H1 (cell line): ENCODE results near the gene DAPK1. TPM values are rescaled to one million over a fixed set of nuclear protein-coding genes. Genes with fewer than 3 reads are reported as not detected.

Source experiments
- CTCF ChIA-PET: fragments of 300-600 bp; sonication (Branson Sonifier 250); formaldehyde crosslinking; loops from one replicate; lab custom pipeline; 2021; ENCODE audit not compliant: partially characterized antibody; lab: Charles Lee
- POLR2A ChIA-PET: fragments of 300-600 bp; sonication (Branson Sonifier 250); formaldehyde crosslinking; loops from one replicate; lab custom pipeline; 2021; ENCODE audit warnings: inconsistent platforms; ENCODE audit not compliant: partially characterized antibody; lab: Charles Lee
- DNase-seq, 2 experiments: peaks; one replicate each; pipeline versions ENCODE4 v3.0.0 to v3.0.0-alpha.2; 2010 to 2022; ENCODE audit warnings: low spot score in 2 of 2, low read depth in 1 of 2, mixed read lengths in 1 of 2
- FAIRE-seq: peaks from 2 replicates; lab custom pipeline; 2011; peaks lifted over from hg19 to GRCh38; lab: Jason Lieb, UNC
- H2AFZ ChIP-seq: 2 replicates; pipeline ENCODE4 v1.8.1; 2012; ENCODE audit warnings: low read length, inconsistent platforms
- H2AK5ac ChIP-seq: 2 replicates; pipeline ENCODE4 v1.6.1; 2013; ENCODE audit warnings: low read depth, low read length
- H2BK120ac ChIP-seq: replicated peaks from 2 replicates; pipeline ENCODE3; 2013; ENCODE audit warnings: low read depth, low read length, inconsistent platforms
- H2BK12ac ChIP-seq: 2 replicates; pipeline ENCODE4 v1.6.1; 2013; ENCODE audit warnings: low read depth, low read length
- H2BK15ac ChIP-seq: 2 replicates; pipeline ENCODE4 v1.6.1; 2013; ENCODE audit warnings: low read length
- H2BK20ac ChIP-seq: 2 replicates; pipeline ENCODE4 v1.6.1; 2013; ENCODE audit warnings: low read length
- H2BK5ac ChIP-seq: 2 replicates; pipeline ENCODE4 v1.6.1; 2013; ENCODE audit warnings: low read depth, low read length
- H3K14ac ChIP-seq: 2 replicates; pipeline ENCODE4 v1.6.1; 2013; ENCODE audit warnings: inconsistent platforms; ENCODE audit not compliant: insufficient read length
- H3K18ac ChIP-seq: 2 replicates; pipeline ENCODE4 v1.6.1; 2013; ENCODE audit warnings: low read length; ENCODE audit errors: extremely low read depth
- H3K23ac ChIP-seq: 2 replicates; pipeline ENCODE4 v1.6.1; 2013; ENCODE audit warnings: inconsistent platforms; ENCODE audit not compliant: insufficient read length
- H3K23me2 ChIP-seq: 2 replicates; pipeline ENCODE4 v1.6.1; 2013; ENCODE audit warnings: low read depth, low read length
- H3K27ac ChIP-seq: 2 replicates; pipeline ENCODE4 v1.6.1; 2011; ENCODE audit warnings: low read depth, low read length, inconsistent platforms
- H3K27me3 ChIP-seq, 4 experiments: replicated peaks in 1 of 4; 1 replicate in 1 of 4; 2 replicates in 3 of 4; pipeline versions ENCODE4 v1.6.1 to v1.8.1; 2011 to 2013; ENCODE audit warnings: low read length in 3 of 4, mild to moderate bottlenecking in 3 of 4, inconsistent platforms in 2 of 4, mixed read lengths in 2 of 4, moderate library complexity in 1 of 4; ENCODE audit not compliant: control insufficient read depth in 3 of 4, insufficient read depth in 3 of 4; ENCODE audit errors: extremely low read depth in 1 of 4
- H3K36me3 ChIP-seq, 4 experiments: 2 replicates each; pipeline versions ENCODE4 v1.6.1 to v1.8.1; 2011 to 2013; ENCODE audit warnings: mild to moderate bottlenecking in 4 of 4, low read length in 3 of 4, moderate library complexity in 2 of 4, control low read depth in 1 of 4, inconsistent platforms in 1 of 4; ENCODE audit not compliant: insufficient read depth in 4 of 4, control insufficient read depth in 2 of 4
- H3K4ac ChIP-seq: replicated peaks from 2 replicates; pipeline ENCODE3; 2013; ENCODE audit warnings: low read length, low read depth, mixed read lengths, inconsistent platforms; ENCODE audit not compliant: insufficient read length
- H3K4me1 ChIP-seq, 4 experiments: replicated peaks in 1 of 4; 1 replicate in 1 of 4; 2 replicates in 3 of 4; pipeline versions ENCODE4 v1.6.1 to v1.8.1; 2011 to 2013; ENCODE audit warnings: low read length in 3 of 4, inconsistent platforms in 2 of 4, mixed read lengths in 1 of 4; ENCODE audit not compliant: insufficient read depth in 4 of 4, control insufficient read depth in 3 of 4
- H3K4me2 ChIP-seq, 2 experiments: 2 replicates each; pipeline versions ENCODE4 v1.6.1 to v1.8.1; 2011 to 2013; ENCODE audit warnings: low read depth in 2 of 2, low read length in 2 of 2, control low read depth in 1 of 2, inconsistent platforms in 1 of 2, mild to moderate bottlenecking in 1 of 2; ENCODE audit not compliant: insufficient read depth in 1 of 2
- H3K4me3 ChIP-seq, 4 experiments: fragments of 200-600, 300-600 bp in 1 of 4; sonication (generic), shearing (Covaris generic), sonication (Bioruptor Twin) in 1 of 4; 2 replicates each; pipeline versions ENCODE4 v1.5.1 to v1.8.1; 2011 to 2016; ENCODE audit warnings: low read length in 4 of 4, low read depth in 3 of 4, control low read depth in 2 of 4, inconsistent platforms in 2 of 4, mild to moderate bottlenecking in 2 of 4, mixed read lengths in 1 of 4, moderate library complexity in 1 of 4; ENCODE audit not compliant: insufficient read depth in 2 of 4; ENCODE audit errors: extremely low read depth in 1 of 4
- H3K56ac ChIP-seq: replicated peaks from 2 replicates; pipeline ENCODE3; 2013; ENCODE audit warnings: low read depth, mild to moderate bottlenecking, mixed read lengths, low read length, inconsistent platforms; ENCODE audit not compliant: insufficient read length
- H3K79me1 ChIP-seq: 2 replicates; pipeline ENCODE4 v1.6.1; 2013; ENCODE audit warnings: low read depth, low read length, control low read depth
- H3K79me2 ChIP-seq, 2 experiments: 2 replicates each; pipeline versions ENCODE4 v1.6.1 to v1.8.1; 2012 to 2013; ENCODE audit warnings: low read length in 2 of 2, mild to moderate bottlenecking in 2 of 2, inconsistent platforms in 1 of 2; ENCODE audit not compliant: insufficient read depth in 2 of 2, control insufficient read depth in 1 of 2
- H3K9ac ChIP-seq, 4 experiments: replicated peaks in 1 of 4; 1 replicate in 1 of 4; 2 replicates in 3 of 4; pipeline versions ENCODE4 v1.6.1 to v1.8.1; 2011 to 2013; ENCODE audit warnings: low read depth in 3 of 4, low read length in 3 of 4, control low read depth in 2 of 4, mild to moderate bottlenecking in 2 of 4, moderate library complexity in 2 of 4, inconsistent platforms in 1 of 4; ENCODE audit errors: extremely low read depth in 1 of 4
- H3K9me3 ChIP-seq, 2 experiments: 2 replicates each; pipeline versions ENCODE4 v1.6.1 to v1.8.1; 2012 to 2013; ENCODE audit warnings: mild to moderate bottlenecking in 2 of 2, moderate library complexity in 2 of 2, control low read depth in 1 of 2, inconsistent platforms in 1 of 2, low read depth in 1 of 2, low read length in 1 of 2, mixed read lengths in 1 of 2; ENCODE audit not compliant: insufficient read depth in 2 of 2
- H4K20me1 ChIP-seq, 2 experiments: replicated peaks in 1 of 2; 2 replicates each; pipeline versions ENCODE3 to v1.8.1; 2011 to 2013; ENCODE audit warnings: inconsistent platforms in 2 of 2, low read length in 2 of 2, mild to moderate bottlenecking in 1 of 2; ENCODE audit not compliant: insufficient read depth in 2 of 2, control insufficient read depth in 1 of 2
- H4K5ac ChIP-seq: 2 replicates; pipeline ENCODE4 v1.6.1; 2013; ENCODE audit warnings: low read length, low read depth, mixed read lengths, inconsistent platforms; ENCODE audit not compliant: insufficient read length
- H4K8ac ChIP-seq: 2 replicates; pipeline ENCODE4 v1.8.0; 2013; ENCODE audit warnings: mild to moderate bottlenecking, moderate library complexity, low read length, inconsistent platforms; ENCODE audit not compliant: insufficient read depth; ENCODE audit errors: extremely low read depth
- H4K91ac ChIP-seq: replicated peaks from 2 replicates; pipeline ENCODE3; 2013; ENCODE audit warnings: low read length, mixed read lengths, inconsistent platforms; ENCODE audit not compliant: insufficient read length
- ASH2L ChIP-seq: fragments of 200-600, 300-600 bp; sonication (generic); IDR thresholded peaks from one replicate; pipeline ENCODE4 v1.7.1; 2017; ENCODE audit warnings: low read length
- BCL11A ChIP-seq, 2 experiments: IDR thresholded peaks; one replicate each; pipeline ENCODE4 v1.6.1; 2011; ENCODE audit warnings: low read depth in 2 of 2, low read length in 2 of 2, mild to moderate bottlenecking in 2 of 2
- HDAC6 ChIP-seq: IDR thresholded peaks from one replicate; pipeline ENCODE4 v1.7.1; 2012; ENCODE audit warnings: low read depth, mild to moderate bottlenecking, inconsistent platforms, low read length, moderate library complexity
- KDM1A ChIP-seq: fragments of 200-600, 300-600 bp; sonication (generic); IDR thresholded peaks from 2 replicates; pipeline ENCODE4 v1.7.1; 2016; ENCODE audit warnings: mild to moderate bottlenecking, low read length, borderline replicate concordance
- RBBP5 ChIP-seq: IDR thresholded peaks from 2 replicates; pipeline ENCODE4 v1.7.1; 2012; ENCODE audit warnings: low read depth, mild to moderate bottlenecking, inconsistent platforms, low read length, moderate library complexity, borderline replicate concordance
- TAF7 ChIP-seq: optimal IDR thresholded peaks from 2 replicates; pipeline ENCODE3; 2011; ENCODE audit warnings: low read depth, mild to moderate bottlenecking, inconsistent platforms, low read length, moderate library complexity, borderline replicate concordance
- WGBS, 2 experiments: shearing (Covaris generic) in 1 of 2; methylation state at CpG; one replicate each; pipeline versions ENCODE4 v1.1.6 to v1.1.7; 2013 to 2015; ENCODE audit warnings: low lambda C conversion rate in 2 of 2, mixed read lengths in 2 of 2, inconsistent platforms in 1 of 2, low coverage in 1 of 2, missing lambda C conversion rate in 1 of 2; ENCODE audit not compliant: insufficient replicate concordance in 2 of 2, insufficient coverage in 1 of 2, insufficient read length in 1 of 2; ENCODE audit errors: extremely low coverage in 1 of 2, missing lambda C conversion rate in 1 of 2; 5-methylcytosine and 5-hydroxymethylcytosine counted together
- polyA plus RNA-seq, 7 experiments: library from polyadenylated mRNA; depleted of rRNA in 3 of 7; stranded (reverse) in 5 of 7; unstranded in 2 of 7; fragments of >200 nt in 5 of 7; fragments of 200-250 nt in 2 of 7; gene quantifications; 1 replicate in 5 of 7; 2 replicates in 1 of 7; 4 replicates in 1 of 7; pipeline versions ENCODE4 v1.2.1 to v1.2.3, GENCODE V29; 2011 to 2013; ENCODE audit warnings: missing spikeins in 2 of 7, mixed read lengths in 2 of 7
- total RNA-seq: library from RNA; stranded (reverse); fragmentation: NEBNext Ultra II Directional; extraction: Animal tissue kit (Norgen Biotek cat#: 25700); gene quantifications from 2 replicates; pipeline ENCODE4 v1.2.1, GENCODE V29; 2021

The DAPK1 gene
- total and polyA plus RNA-seq, 2 of the 8 experiments (the other 6 are each of a cell fraction or from before 2014, with no cell fraction given): 62.4 to 131 TPM

GRCh38 chr9:87455407-87455806, 42.3 kb upstream of the DAPK1 start:
- Histone ChIP-seq H2BK20ac (no peak overlapping the region), H3K4me1 (no peaks in the 10 kb centered on the region), H3K4me3 (no peak overlapping the region), H2AFZ (no peak overlapping the region), H3K27me3 (0 out of 7 replicates have a peak, but pooled peaks cover 0 to 2% (median 0%) of the 10 kb centered on the region in 4 experiments), H2BK15ac (no peak overlapping the region), H3K79me1 (no peaks in the 10 kb centered on the region), H3K14ac (no peak overlapping the region), H3K23ac (no peak overlapping the region), H2BK5ac (no peak overlapping the region), H4K20me1 (no peaks in the 10 kb centered on the region), H3K4me2 (no peak overlapping the region), H4K91ac (no peak overlapping the region), H3K23me2 (no peaks in the 10 kb centered on the region), H3K27ac (no peak overlapping the region), H2BK12ac (no peak overlapping the region), H3K9me3 (peaks cover 24 to 25% of the 10 kb centered on the region in 2 experiments)
- no peak for FAIRE-seq
- CTCF ChIA-PET: interaction anchor here (2.1 kb wide), 1 partner anchor 15 kb away, joined by 5 read pairs; no protein-coding TSS in a partner anchor
- 89% methylated on average over 1 of the region's 1 CpG; no CpG with 5 or more reads in 1 of the 2 experiments for WGBS, 2 experiments
- no peak for TF ChIP-seq ASH2L
- TF ChIP-seq BCL11A (IDR thresholded peaks at IDR 0.05; ENCODE audit: low read depth in 2 of 2, low read length in 2 of 2): no peak
- TF ChIP-seq TAF7: no peak
- TF ChIP-seq HDAC6: no peak
- TF ChIP-seq KDM1A: 0 out of 2 replicates have a peak, but pooled peaks have one; percentile 43
- TF ChIP-seq RBBP5: no peak
- TF ChIP-seq, all 59 proteins: peak for 1
- DNase-seq: no peak
- no peaks in the 10 kb centered on the region for H3K79me2 ChIP-seq
- no peaks in the 10 kb centered on the region for H3K36me3 ChIP-seq
- H2BK120ac ChIP-seq: no peak overlapping the region
- no peak overlapping the region for H3K4ac ChIP-seq
- H2AK5ac ChIP-seq: no peak overlapping the region
- POLR2A ChIA-PET: no interaction called here
- no peak overlapping the region for H4K5ac ChIP-seq
- H3K18ac ChIP-seq: no peak overlapping the region
- no peak overlapping the region for H4K8ac ChIP-seq
- no peak overlapping the region for H3K9ac ChIP-seq
- no peak overlapping the region for H3K56ac ChIP-seq
